Neural progenitor cell (in vitro differentiated cells): ENCODE data around the gene MMP28. TPM values are rescaled to one million over a fixed set of nuclear protein-coding genes. Genes with fewer than 3 reads are reported as not detected.
A peak's percentile ranks its signal among the peaks of the same experiment; 100 is the strongest.
"Not testable (repeated sequence)": the region's sequence is repeated elsewhere in the genome, so short reads cannot be mapped to it uniquely, and the experiment has no call there.

ENCODE experiments used
- DNase-seq: peaks from one replicate; pipeline ENCODE4 v3.0.0-alpha.2; 2016; ENCODE audit warnings: low spot score
- H2AFZ ChIP-seq: fragments of 200-600 bp; sonication (generic); replicated peaks from 2 replicates; pipeline ENCODE4 v1.6.1; 2016; ENCODE audit warnings: antibody characterized with exemption
- H3F3A ChIP-seq: fragments of 200-600 bp; sonication (generic); 2 replicates; pipeline ENCODE4 v1.6.1; 2016; ENCODE audit warnings: antibody characterized with exemption, low read depth
- H3K27ac ChIP-seq: fragments of 200-600 bp; sonication (generic); 2 replicates; pipeline ENCODE4 v1.5.1; 2016; ENCODE audit warnings: mild to moderate bottlenecking
- H3K27me3 ChIP-seq: fragments of 200-600 bp; sonication (generic); 2 replicates; pipeline ENCODE4 v1.6.1; 2016; ENCODE audit warnings: mild to moderate bottlenecking, moderate library complexity
- H3K36me3 ChIP-seq: fragments of 200-600 bp; sonication (generic); 2 replicates; pipeline ENCODE4 v1.5.1; 2016
- H3K4me1 ChIP-seq: fragments of 200-600 bp; sonication (generic); 2 replicates; pipeline ENCODE4 v1.6.1; 2016; ENCODE audit warnings: mixed run types
- H3K4me2 ChIP-seq: fragments of 200-600 bp; sonication (generic); 2 replicates; pipeline ENCODE4 v1.6.1; 2016
- H3K4me3 ChIP-seq: fragments of 200-600 bp; sonication (generic); 2 replicates; pipeline ENCODE4 v1.5.1; 2016
- H3K79me2 ChIP-seq: fragments of 200-600 bp; sonication (generic); 2 replicates; pipeline ENCODE4 v1.6.1; 2016; ENCODE audit warnings: low read depth
- H3K9ac ChIP-seq: fragments of 200-600 bp; sonication (generic); 2 replicates; pipeline ENCODE4 v1.6.1; 2016
- H3K9me3 ChIP-seq: fragments of 200-600 bp; sonication (generic); 2 replicates; pipeline ENCODE4 v1.5.1; 2016; ENCODE audit warnings: low read depth
- H4K20me1 ChIP-seq: fragments of 200-600 bp; sonication (generic); 2 replicates; pipeline ENCODE4 v1.6.1; 2016; ENCODE audit warnings: low read depth
- H3K27ac Mint-ChIP-seq: 3 replicates; pipeline ENCODE4 v1.8.0; 2021; ENCODE audit warnings: mixed read lengths
- H3K27me3 Mint-ChIP-seq: 2 replicates; pipeline ENCODE4 v1.8.0; 2022; ENCODE audit warnings: low read depth, mild to moderate bottlenecking, inconsistent platforms, moderate library complexity, mixed read lengths; ENCODE audit not compliant: insufficient read depth
- H3K36me3 Mint-ChIP-seq: 3 replicates; pipeline ENCODE4 v1.8.0; 2021; ENCODE audit warnings: mixed read lengths
- H3K4me1 Mint-ChIP-seq: 3 replicates; pipeline ENCODE4 v1.8.0; 2021; ENCODE audit warnings: mixed read lengths
- H3K4me3 Mint-ChIP-seq: 3 replicates; pipeline ENCODE4 v1.8.0; 2021; ENCODE audit warnings: mild to moderate bottlenecking, moderate library complexity, mixed read lengths
- H3K9me3 Mint-ChIP-seq: 3 replicates; pipeline ENCODE4 v1.8.0; 2020; ENCODE audit warnings: mixed read lengths
- CTCF ChIP-seq: fragments of 200-600 bp; sonication (generic); IDR thresholded peaks from 2 replicates; pipeline ENCODE4 v1.5.1; 2017; ENCODE audit warnings: antibody characterized with exemption, mild to moderate bottlenecking
- EZH2 ChIP-seq: fragments of 200-600 bp; sonication (generic); IDR thresholded peaks from 2 replicates; pipeline ENCODE4 v1.6.1; 2017; ENCODE audit warnings: antibody characterized with exemption, mild to moderate bottlenecking, moderate library complexity
- EZH2phosphoT487 ChIP-seq: fragments of 200-600 bp; sonication (generic); IDR thresholded peaks from 2 replicates; pipeline ENCODE4 v1.6.1; 2017; ENCODE audit warnings: antibody characterized with exemption
- total RNA-seq: library from RNA; depleted of rRNA; stranded (reverse); fragments of >200 nt; gene quantifications from 2 replicates; pipeline ENCODE4 v1.2.3, GENCODE V29; 2015; ENCODE audit warnings: low replicate concordance

Gene MMP28
- total RNA-seq, 1 donor from 2014 or later: not detected

GRCh38 chr17:35752945-35753764, 42.3 kb downstream of the MMP28 start, which contains the start of gene GAS2L2:
GAS2L2 (minus strand) TSS chr17:35753239; CDS start chr17:35752850, 389 bp downstream.
- H3K79me2 ChIP-seq: no peaks in the 10 kb centered on the region
- H3K36me3 Mint-ChIP-seq: no peaks in the 10 kb centered on the region
- peaks cover 21% of the 10 kb centered on the region for H3K27me3 Mint-ChIP-seq
- H3K36me3 ChIP-seq: no peaks in the 10 kb centered on the region
- no peaks in the 10 kb centered on the region for H3K9me3 Mint-ChIP-seq
- no peaks in the 10 kb centered on the region for H3F3A ChIP-seq
- H2AFZ ChIP-seq: no peak within 1 kb of the TSS
- peak within 1 kb of the TSS; percentile 30 for H3K27ac Mint-ChIP-seq
- no peak within 1 kb of the TSS for H3K4me3 ChIP-seq
- H3K27ac ChIP-seq: no peak within 1 kb of the TSS
- no peak for TF ChIP-seq EZH2
- TF ChIP-seq EZH2phosphoT487: no peak
- TF ChIP-seq CTCF: no peak
- H3K4me1 ChIP-seq: no peaks in the 10 kb centered on the region
- H3K4me1 Mint-ChIP-seq: peaks cover 19% of the 10 kb centered on the region
- no peak within 1 kb of the TSS for H3K4me2 ChIP-seq
- no peaks in the 10 kb centered on the region for H3K9me3 ChIP-seq
- no peak within 1 kb of the TSS for H3K9ac ChIP-seq
- no peak for DNase-seq
- peaks cover 27% of the 10 kb centered on the region for H3K27me3 ChIP-seq
- no peaks in the 10 kb centered on the region for H4K20me1 ChIP-seq
- no peak within 1 kb of the TSS for H3K4me3 Mint-ChIP-seq

GRCh38 chr17:35752471-35752870, 43.0 kb downstream of the MMP28 start:
- H3K27me3 Mint-ChIP-seq: peaks cover 21% of the 10 kb centered on the region
- no peak overlapping the region for H3K4me3 Mint-ChIP-seq
- DNase-seq: no peak
- H3K4me2 ChIP-seq: no peak overlapping the region
- no peaks in the 10 kb centered on the region for H3K9me3 ChIP-seq
- H3K36me3 Mint-ChIP-seq: no peaks in the 10 kb centered on the region
- TF ChIP-seq EZH2 (no peak), CTCF (no peak), EZH2phosphoT487 (no peak)
- no peak overlapping the region for H3K9ac ChIP-seq
- H3K4me1 ChIP-seq: no peaks in the 10 kb centered on the region
- H2AFZ ChIP-seq: no peak overlapping the region
- peaks cover 19% of the 10 kb centered on the region for H3K4me1 Mint-ChIP-seq
- no peaks in the 10 kb centered on the region for H3K79me2 ChIP-seq
- H3F3A ChIP-seq: no peaks in the 10 kb centered on the region
- no peak overlapping the region for H3K27ac ChIP-seq
- H4K20me1 ChIP-seq: no peaks in the 10 kb centered on the region
- peaks cover 27% of the 10 kb centered on the region for H3K27me3 ChIP-seq
- no peaks in the 10 kb centered on the region for H3K9me3 Mint-ChIP-seq
- no peaks in the 10 kb centered on the region for H3K36me3 ChIP-seq
- no peak overlapping the region for H3K4me3 ChIP-seq
- H3K27ac Mint-ChIP-seq: no peak overlapping the region

- H3K36me3 Mint-ChIP-seq, H3K9me3 Mint-ChIP-seq, H3F3A ChIP-seq, H3K36me3 ChIP-seq, H3K27ac ChIP-seq, H3K4me1 ChIP-seq, H3K79me2 ChIP-seq, H2AFZ ChIP-seq, H3K9ac ChIP-seq, H3K9me3 ChIP-seq, H3K27ac Mint-ChIP-seq, DNase-seq, H3K4me2 ChIP-seq, H3K4me3 ChIP-seq, H4K20me1 ChIP-seq: not testable (repeated sequence)
- peaks cover 19% of the 10 kb centered on the region for H3K4me1 Mint-ChIP-seq
- peaks cover 27% of the 10 kb centered on the region for H3K27me3 ChIP-seq
- H3K4me3 Mint-ChIP-seq: peak overlapping the region; percentile 44
- peaks cover 22% of the 10 kb centered on the region for H3K27me3 Mint-ChIP-seq
Observed at GRCh38 chr17:35751541-35751940, 43.9 kb downstream of the MMP28 start.
